Kidney (tissue), 14 donors: ENCODE data around the gene WDR81. TPM values are rescaled to one million over a fixed set of nuclear protein-coding genes. Genes with fewer than 3 reads are reported as not detected.
A peak's percentile ranks its signal among the peaks of the same experiment; 100 is the strongest.
"Not testable (repeated sequence)": the region's sequence is repeated elsewhere in the genome, so short reads cannot be mapped to it uniquely, and the experiment has no call there.

ENCODE experiments used
- DNase-seq, 5 donors: peaks; one replicate each; pipeline ENCODE4 v3.0.0-alpha.2; 2013 to 2020
- FAIRE-seq: peaks from 2 replicates; lab custom pipeline; 2012; peaks lifted over from hg19 to GRCh38; lab: Jason Lieb, UNC
- H3K27ac ChIP-seq, 2 donors: one replicate each; pipeline ENCODE4 v1.7.0; 2013; ENCODE audit warnings: low read depth in 2 of 2, low read length in 2 of 2, inconsistent platforms in 1 of 2
- H3K27me3 ChIP-seq: one replicate; pipeline ENCODE4 v1.7.1; 2013; ENCODE audit warnings: low read length, inconsistent platforms; ENCODE audit not compliant: control insufficient read depth, insufficient read depth
- H3K36me3 ChIP-seq, 3 donors: one replicate each; pipeline versions ENCODE4 v1.7.0 to v1.7.1; 2013; ENCODE audit warnings: low read length in 3 of 3, control low read depth in 1 of 3, inconsistent platforms in 1 of 3; ENCODE audit not compliant: insufficient read depth in 3 of 3, control insufficient read depth in 2 of 3
- H3K4me1 ChIP-seq, 3 donors: one replicate each; pipeline versions ENCODE4 v1.7.0 to v1.7.1; 2013; ENCODE audit warnings: low read length in 3 of 3, inconsistent platforms in 1 of 3, low read depth in 1 of 3; ENCODE audit not compliant: control insufficient read depth in 2 of 3, insufficient read depth in 2 of 3
- H3K4me3 ChIP-seq, 3 donors: one replicate each; pipeline versions ENCODE4 v1.7.0 to v1.8.1; 2013; ENCODE audit warnings: low read length in 3 of 3, control low read depth in 1 of 3, inconsistent platforms in 1 of 3
- H3K9ac ChIP-seq, 3 donors: one replicate each; pipeline versions ENCODE4 v1.7.0 to v1.7.1; 2013; ENCODE audit warnings: low read length in 3 of 3, control low read depth in 1 of 3, inconsistent platforms in 1 of 3
- H3K9me3 ChIP-seq, 3 donors: one replicate each; pipeline versions ENCODE4 v1.7.0 to v1.7.1; 2013; ENCODE audit warnings: low read length in 3 of 3, control low read depth in 1 of 3, inconsistent platforms in 1 of 3; ENCODE audit not compliant: control insufficient read depth in 2 of 3, insufficient read depth in 1 of 3
- CTCF ChIP-seq: IDR thresholded peaks from 3 replicates; pipeline ENCODE4 v1.5.1; 2012; ENCODE audit warnings: mild to moderate bottlenecking, moderate library complexity, borderline replicate concordance; ENCODE audit not compliant: insufficient read depth; ENCODE audit errors: extremely low read depth
- intact Hi-C: fragments of 100-400 bp; cut with DNase I; formaldehyde crosslinking; loops from one replicate; pipeline ENCODE4 v1.11.1; 2022
- polyA plus RNA-seq: library from polyadenylated mRNA; stranded (reverse); fragments of 350-450 nt; fragmentation: Illumina TruSeq; extraction: RNeasy Lipid Tissue Mini Kit (QIAGEN cat#74804); gene quantifications from one replicate; pipeline ENCODE4 v1.2.3, GENCODE V29; 2014; ENCODE audit warnings: low read depth, low replicate concordance; ENCODE audit not compliant: insufficient read depth
- total RNA-seq: library from RNA; stranded (reverse); fragmentation: NEBNext Ultra II Directional; extraction: Animal tissue kit (Norgen Biotek cat#: 25700); gene quantifications from one replicate; pipeline ENCODE4 v1.2.1, GENCODE V29; 2021
- donor health status: control.
- donor health status: control.
- donor health status: control.
- donor health status: control.
- donor health status: control.
- donor health status: DM: yes; HTN: yes; CAD: no.
- donor health status: Normal renal cell carcinoma (clear cell type).

The WDR81 gene
- total and polyA plus RNA-seq, 2 donors from 2014 or later: 16.1 to 28.5 TPM

- Histone ChIP-seq H3K9me3 (no peaks in the 10 kb centered on the region), H3K27me3 (no peaks in the 10 kb centered on the region), H3K36me3 (peaks cover 18 to 34% (median 31%) of the 10 kb centered on the region in 3 donors), H3K9ac (peak within 1 kb of the TSS; percentile 84 to 92 (median 88)), H3K4me1 (peaks cover 0 to 8% (median 6%) of the 10 kb centered on the region in 3 donors), H3K4me3 (peak within 1 kb of the TSS; percentile 79 to 90 (median 88)), H3K27ac (peak within 1 kb of the TSS; percentile 95)
- FAIRE-seq: peak; percentile 95
- DNase-seq: peak; percentile 99
- intact Hi-C loops: no loop called here
- TF ChIP-seq CTCF: peak; percentile 17
Measured at GRCh38 chr17:1684378-1685189, 39.9 kb upstream of the WDR81 start, which contains the start of gene PRPF8. Gene PRPF8 (minus strand): TSS chr17:1684867. CDS start chr17:1684571, 296 bp downstream.

GRCh38 chr17:1686086-1686485 lies 38.4 kb upstream of the WDR81 start:
- Histone ChIP-seq H3K9me3 (no peaks in the 10 kb centered on the region), H3K9ac (no peak overlapping the region), H3K4me1 (peaks cover 0 to 8% (median 6%) of the 10 kb centered on the region in 3 donors), H3K27ac (no peak overlapping the region), H3K36me3 (peaks cover 8 to 19% (median 16%) of the 10 kb centered on the region in 3 donors), H3K4me3 (no peak overlapping the region), H3K27me3 (no peaks in the 10 kb centered on the region)
- intact Hi-C loops: no loop called here
- FAIRE-seq (no peak), DNase-seq (no peak)
- TF ChIP-seq CTCF: no peak

- FAIRE-seq, H3K4me3 ChIP-seq, intact Hi-C loops, DNase-seq, H3K27me3 ChIP-seq, H3K27ac ChIP-seq, H3K9ac ChIP-seq, H3K9me3 ChIP-seq, H3K4me1 ChIP-seq, H3K36me3 ChIP-seq: not testable (repeated sequence)
Measured at GRCh38 chr17:1688405-1688804, 36.1 kb upstream of the WDR81 start.

GRCh38 chr17:1690544-1691221 lies 33.8 kb upstream of the WDR81 start:
- H3K4me1 ChIP-seq: no peaks in the 10 kb centered on the region
- TF ChIP-seq CTCF: no peak
- intact Hi-C loops: no loop called here
- H3K4me3 ChIP-seq: no peak overlapping the region
- no peak for DNase-seq
- no peak for FAIRE-seq
- no peak overlapping the region for H3K9ac ChIP-seq
- H3K27me3 ChIP-seq: no peaks in the 10 kb centered on the region
- no peaks in the 10 kb centered on the region for H3K9me3 ChIP-seq
- no peaks in the 10 kb centered on the region for H3K36me3 ChIP-seq
- H3K27ac ChIP-seq: no peak overlapping the region
